Uterus (tissue), 2 donors: Measurements from ENCODE around the gene PDE1C.

Source experiments
- CTCF ChIP-seq, 4 experiments: fragments of 200-600 bp in 2 of 4; fragments of 450-650 bp in 2 of 4; sonication (generic) in 2 of 4; IDR thresholded peaks; one replicate each; pipeline ENCODE4 v1.5.1; 2016 to 2019; ENCODE audit warnings: antibody characterized with exemption in 4 of 4, mild to moderate bottlenecking in 2 of 4, moderate library complexity in 1 of 4
- POLR2A ChIP-seq, 2 donors: fragments of 450-650 bp; IDR thresholded peaks; one replicate each; pipeline ENCODE4 v1.6.1; 2016; ENCODE audit warnings: antibody characterized with exemption in 2 of 2, mild to moderate bottlenecking in 1 of 2, moderate library complexity in 1 of 2

GRCh38 chr7:31991846-31992245, 78.4 kb downstream of the PDE1C start:
- TF ChIP-seq CTCF (IDR thresholded peaks at IDR 0.05), result no peak
- no peak for TF ChIP-seq POLR2A (IDR thresholded peaks at IDR 0.05)
